Pons (tissue), 1 donor: ENCODE data around the gene GJA8.
"Not testable (repeated sequence)": the region's sequence is repeated elsewhere in the genome, so short reads cannot be mapped to it uniquely, and the experiment has no call there.

Source experiments
- DNase-seq: peaks from one replicate; pipeline ENCODE4 v3.0.0-alpha.2; 2016; ENCODE audit warnings: low spot score

Gene GJA8

DNA sequence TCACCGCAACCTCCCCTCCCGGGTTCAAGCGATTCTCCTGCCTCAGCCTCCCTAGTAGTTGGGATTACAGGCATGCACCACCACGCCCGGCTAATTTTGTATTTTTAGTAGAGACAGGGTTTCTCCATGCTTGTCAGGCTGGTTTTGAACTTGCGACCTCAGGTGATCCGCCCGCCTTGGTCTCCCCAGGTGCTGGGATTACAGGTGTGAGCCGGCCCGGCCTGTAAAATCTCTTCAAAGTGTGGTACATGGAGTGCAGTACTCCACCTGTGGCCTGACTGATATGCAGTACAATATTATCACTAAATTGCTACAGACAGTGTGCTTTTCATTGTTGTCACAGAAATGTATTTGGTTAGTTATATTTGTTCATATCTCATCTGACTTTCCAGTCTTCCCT is 25.1 kb downstream of the GJA8 start:
- not testable (repeated sequence) for DNase-seq

DNA sequence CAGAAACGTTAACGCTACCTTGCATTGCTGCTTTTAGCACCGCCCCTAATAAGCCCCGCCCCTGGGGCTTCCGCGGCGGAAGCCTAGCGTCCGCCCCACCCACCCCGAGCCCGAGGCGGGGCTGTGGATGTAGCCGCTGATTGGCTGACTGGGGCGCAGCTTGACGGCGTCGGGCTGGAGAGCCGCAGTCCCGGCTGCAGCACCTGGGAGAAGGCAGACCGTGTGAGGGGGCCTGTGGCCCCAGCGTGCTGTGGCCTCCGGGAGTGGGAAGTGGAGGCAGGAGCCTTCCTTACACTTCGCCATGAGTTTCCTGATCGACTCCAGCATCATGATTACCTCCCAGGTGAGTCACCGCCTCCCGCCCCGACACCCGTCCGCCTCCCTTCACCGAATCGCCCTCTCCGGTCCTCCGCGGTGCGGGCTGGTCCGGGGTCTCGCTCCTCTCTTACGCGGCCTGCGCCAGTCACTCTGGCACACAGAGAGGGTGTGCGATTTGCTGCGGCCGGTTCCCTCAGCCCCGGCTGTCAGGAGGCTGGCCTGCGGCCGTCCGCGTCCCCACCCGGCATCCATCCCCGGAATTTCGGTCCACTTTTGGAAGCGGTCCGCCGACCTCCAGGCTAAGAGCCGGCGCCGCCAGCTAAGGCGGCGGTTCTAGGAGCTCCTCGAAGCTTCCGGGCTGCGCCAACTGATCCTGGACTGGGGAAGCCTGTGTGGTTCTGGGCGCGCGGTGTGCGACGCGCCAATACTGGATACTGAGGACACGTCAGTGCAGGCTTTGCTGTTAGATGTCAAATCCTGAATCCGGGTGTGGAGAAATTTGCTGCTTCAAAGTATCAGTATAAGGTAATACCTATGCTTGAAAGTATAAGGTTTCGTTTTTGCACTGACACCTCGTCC is 25.9 kb downstream of the GJA8 start, which contains the start of gene GPR89B:
TSS of gene GPR89B (plus strand) at position 185 of the 897 bp plus-strand sequence. CDS start at position 302, 117 bp downstream.
- peak; percentile 83 for DNase-seq

DNA sequence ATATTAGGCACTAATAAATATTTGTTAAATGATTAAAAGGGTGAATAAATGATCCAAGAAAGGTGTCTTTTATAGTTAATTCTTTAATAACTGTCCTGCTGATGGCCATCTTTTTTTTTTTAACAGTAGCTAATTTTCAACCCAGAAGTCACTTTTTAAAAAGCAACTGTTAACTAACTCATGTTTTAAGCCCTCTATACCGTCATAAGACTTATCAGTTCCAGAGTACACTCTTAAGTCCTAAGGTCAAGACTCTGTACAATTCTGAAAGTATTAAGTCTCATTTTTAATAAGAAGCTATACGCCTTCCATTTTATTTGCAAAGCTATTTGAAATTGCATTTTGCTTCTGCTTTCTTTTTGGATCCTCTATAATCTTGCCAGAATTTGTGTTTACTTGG is 28.5 kb downstream of the GJA8 start:
- not testable (repeated sequence) for DNase-seq

DNA sequence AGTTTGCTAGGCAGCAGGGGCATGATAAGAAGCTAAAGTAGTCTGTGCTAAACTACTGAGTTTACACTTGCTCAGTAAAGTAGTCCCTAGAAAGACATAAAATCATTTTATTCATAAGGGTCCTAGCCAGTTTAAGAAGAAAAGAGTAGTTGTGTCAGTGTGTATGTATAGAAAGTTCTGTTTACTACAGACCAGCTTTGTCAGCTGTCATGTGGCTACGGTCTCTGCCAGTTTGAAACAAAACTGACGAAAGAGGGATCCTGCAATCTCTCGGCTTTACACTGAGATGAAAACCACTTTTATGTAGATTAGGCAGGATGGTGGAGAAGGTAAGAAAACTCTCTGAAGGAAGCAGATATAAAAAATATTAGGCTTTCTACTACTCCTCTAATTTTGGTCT is 32.7 kb downstream of the GJA8 start:
- peak; percentile 47 for DNase-seq

DNA sequence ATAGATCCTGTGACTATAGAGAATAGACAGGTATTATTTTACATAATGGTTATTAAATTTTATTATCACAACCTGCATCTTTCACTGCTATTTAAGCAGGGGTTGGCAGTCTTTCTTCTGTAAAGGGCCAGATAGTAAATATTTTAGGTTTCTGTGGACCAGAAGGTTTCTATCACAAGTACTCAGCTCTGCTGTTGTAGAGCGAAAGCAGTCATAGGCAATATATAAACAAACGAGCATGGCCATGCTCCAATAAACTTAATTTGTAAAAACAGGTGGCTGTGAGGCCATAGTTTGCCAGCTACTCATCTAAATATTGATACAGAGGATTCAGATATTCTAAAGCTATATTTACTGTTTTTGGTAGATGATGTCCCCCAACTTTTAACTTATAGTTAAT is 37.9 kb downstream of the GJA8 start:
- DNase-seq: not testable (repeated sequence)

DNA sequence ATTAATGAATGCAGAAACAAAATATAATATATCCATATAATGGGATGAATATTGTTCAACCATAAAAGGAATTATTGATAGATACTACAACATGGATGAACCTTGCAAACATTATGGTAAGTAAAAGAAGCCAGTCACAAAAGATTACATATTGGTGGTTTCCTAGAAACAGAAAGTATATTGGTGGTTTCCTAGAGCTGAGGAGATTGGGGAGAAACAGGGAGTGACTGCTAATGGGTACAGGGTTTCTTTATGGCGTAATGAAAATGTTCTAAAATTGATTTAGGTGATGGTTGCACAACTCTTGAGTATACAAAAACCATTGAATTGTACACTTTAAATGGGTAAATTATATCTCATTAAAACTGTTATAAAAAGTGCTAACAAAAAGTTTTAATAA is 40.0 kb downstream of the GJA8 start:
- DNase-seq: not testable (repeated sequence)

DNA sequence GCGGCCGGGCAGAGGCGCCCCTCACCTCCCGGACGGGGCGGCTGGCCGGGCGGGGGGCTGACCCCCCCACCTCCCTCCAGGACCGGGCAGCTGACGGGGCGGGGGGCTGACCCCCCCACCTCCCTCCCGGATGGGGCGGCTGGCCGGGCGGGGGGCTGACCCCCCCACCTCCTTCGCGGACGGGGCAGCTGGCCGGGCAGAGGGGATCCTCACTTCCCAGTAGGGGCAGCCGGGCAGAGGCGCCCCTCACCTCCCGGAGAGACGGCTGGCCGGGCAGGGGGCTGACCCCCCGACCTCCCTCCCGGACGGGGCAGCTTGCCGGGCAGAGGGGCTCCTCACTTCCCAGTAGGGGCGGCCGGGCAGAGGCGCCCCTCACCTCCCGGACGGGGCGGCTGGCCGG is 46.9 kb downstream of the GJA8 start:
- not testable (repeated sequence) for DNase-seq
